ENCODE measurements around the gene ADD3.

DNA sequence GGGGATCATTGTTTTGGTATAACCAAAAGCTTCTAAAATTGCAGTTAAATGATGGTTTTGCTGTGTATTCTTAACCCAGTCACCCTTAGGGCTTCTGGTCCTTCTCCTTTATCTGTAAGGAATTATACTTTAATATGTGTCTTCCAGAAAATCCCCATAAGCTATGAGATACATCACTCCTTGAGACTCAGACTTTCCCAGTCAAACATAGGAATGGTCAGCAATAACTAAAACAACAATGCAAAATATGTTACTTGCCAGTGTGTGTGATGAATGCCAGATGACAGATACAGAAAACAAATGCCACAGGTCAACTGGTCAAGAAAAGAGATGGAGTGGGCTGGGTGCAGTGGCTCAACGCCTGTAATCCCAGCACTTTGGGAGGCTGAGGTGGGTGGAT, 10.1 kb downstream of the ADD3 start:
- TF ChIP-seq DR1 (CRISPR knock-in tag; IDR thresholded peaks at IDR 0.05) (no peak), YY1 (IDR thresholded peaks at IDR 0.05; ENCODE audit: insufficient read depth, insufficient replicate concordance, low read depth, low read length) (no peak), NR2F2 (IDR thresholded peaks at IDR 0.05; ENCODE audit: borderline replicate concordance, low read depth) (no peak), MYC (CRISPR knock-in tag; IDR thresholded peaks at IDR 0.05; ENCODE audit: borderline replicate concordance) (no peak), NFE2 (CRISPR knock-in tag; IDR thresholded peaks at IDR 0.05) (no peak)

Data from HepG2 (cell line).